ENCODE data around the gene GBP2. TPM values are rescaled to one million over a fixed set of nuclear protein-coding genes. Genes with fewer than 3 reads are reported as not detected.

GBP2 gene
- total RNA-seq, 4 donors from 2014 or later, result 103 to 169 (median 147) TPM

GRCh38 chr1:89149976-89150375, 24.1 kb upstream of the GBP2 start:
- intact Hi-C loops (cut with DNase I), result no loop called here
- H3K27me3 ChIP-seq, result no peaks in the 10 kb centered on the region
- TF ChIP-seq EP300 (IDR thresholded peaks at IDR 0.05), result no peak
- no peak overlapping the region for H3K27ac ChIP-seq (replicated peaks in 1 of 4)
- H3K4me1 ChIP-seq, result no peaks in the 10 kb centered on the region
- no peak for DNase-seq (ENCODE audit: extremely low spot score)
- no peaks in the 10 kb centered on the region for H3K36me3 ChIP-seq
- WGBS, result 84% methylated on average over 3 of the region's 3 CpGs
- H3K9me3 ChIP-seq, result no peaks in the 10 kb centered on the region
- H3K4me3 ChIP-seq, result no peak overlapping the region

- H3K27ac ChIP-seq (replicated peaks in 1 of 4), result no peak overlapping the region
- no peak overlapping the region for H3K4me3 ChIP-seq
- WGBS, result 40% methylated on average over 3 of the region's 3 CpGs
- H3K4me1 ChIP-seq, result no peaks in the 10 kb centered on the region
- intact Hi-C loops (cut with DNase I), result no loop called here
- DNase-seq (ENCODE audit: extremely low spot score), result no peak
- no peaks in the 10 kb centered on the region for H3K9me3 ChIP-seq
- H3K27me3 ChIP-seq, result no peaks in the 10 kb centered on the region
- H3K36me3 ChIP-seq, result no peaks in the 10 kb centered on the region
- TF ChIP-seq EP300 (IDR thresholded peaks at IDR 0.05), result no peak
- TF ChIP-seq CTCF (IDR thresholded peaks at IDR 0.05), result peak; percentile 24 to 48 (median 39)
- TF ChIP-seq POLR2AphosphoS5 (IDR thresholded peaks at IDR 0.05), result no peak
- TF ChIP-seq POLR2A (IDR thresholded peaks at IDR 0.05; ENCODE audit: low read depth), result no peak
Observed at GRCh38 chr1:89149229-89149628, 23.3 kb upstream of the GBP2 start.

GRCh38 chr1:89147678-89148658, 22.1 kb upstream of the GBP2 start:
- no peaks in the 10 kb centered on the region for H3K9me3 ChIP-seq
- no peaks in the 10 kb centered on the region for H3K36me3 ChIP-seq
- intact Hi-C loops (cut with DNase I), result no loop called here
- TF ChIP-seq POLR2AphosphoS5 (IDR thresholded peaks at IDR 0.05) (no peak), CTCF (IDR thresholded peaks at IDR 0.05) (no peak), EP300 (IDR thresholded peaks at IDR 0.05) (no peak), POLR2A (IDR thresholded peaks at IDR 0.05; ENCODE audit: low read depth) (no peak)
- 77% methylated on average over 3 of the region's 3 CpGs for WGBS
- no peak overlapping the region for H3K27ac ChIP-seq (replicated peaks in 1 of 4)
- DNase-seq (ENCODE audit: extremely low spot score), result no peak
- H3K27me3 ChIP-seq, result no peaks in the 10 kb centered on the region
- H3K4me3 ChIP-seq, result no peak overlapping the region
- H3K4me1 ChIP-seq, result no peaks in the 10 kb centered on the region

- Histone ChIP-seq H3K9me3 (no peaks in the 10 kb centered on the region), H3K36me3 (no peaks in the 10 kb centered on the region), H3K4me3 (no peak overlapping the region), H3K4me1 (no peaks in the 10 kb centered on the region), H3K27me3 (no peaks in the 10 kb centered on the region), H3K27ac (replicated peaks in 1 of 4) (no peak overlapping the region)
- TF ChIP-seq CTCF (IDR thresholded peaks at IDR 0.05), result no peak
- TF ChIP-seq EP300 (IDR thresholded peaks at IDR 0.05), result no peak
- no peak for TF ChIP-seq POLR2A (IDR thresholded peaks at IDR 0.05; ENCODE audit: low read depth)
- no peak for TF ChIP-seq POLR2AphosphoS5 (IDR thresholded peaks at IDR 0.05)
- DNase-seq (ENCODE audit: extremely low spot score), result no peak
- intact Hi-C loops (cut with DNase I), result no loop called here
- 90% methylated on average over 3 of the region's 3 CpGs for WGBS
Observed at GRCh38 chr1:89146721-89147120, 20.8 kb upstream of the GBP2 start.

GRCh38 chr1:89143484-89143883, 17.6 kb upstream of the GBP2 start:
- WGBS, result 75% methylated on average over 2 of the region's 2 CpGs
- no peak for TF ChIP-seq EP300 (IDR thresholded peaks at IDR 0.05)
- no peak for TF ChIP-seq POLR2AphosphoS5 (IDR thresholded peaks at IDR 0.05)
- TF ChIP-seq POLR2A (IDR thresholded peaks at IDR 0.05; ENCODE audit: low read depth), result no peak
- TF ChIP-seq CTCF (IDR thresholded peaks at IDR 0.05), result no peak
- DNase-seq (ENCODE audit: extremely low spot score), result no peak

More at GRCh38 chr1:89143484-89143883, 17.6 kb upstream of the GBP2 start:
- no peak overlapping the region for H3K4me3 ChIP-seq
- intact Hi-C loops (cut with DNase I), result no loop called here
- no peak overlapping the region for H3K27ac ChIP-seq (replicated peaks in 1 of 4)
- H3K4me1 ChIP-seq, result no peaks in the 10 kb centered on the region
- H3K27me3 ChIP-seq, result no peaks in the 10 kb centered on the region
- H3K9me3 ChIP-seq, result no peaks in the 10 kb centered on the region
- no peaks in the 10 kb centered on the region for H3K36me3 ChIP-seq

All from esophagus muscularis mucosa (tissue), 4 donors.